GM19324 (cell line): Measurements from ENCODE around the gene OPN5.
"Not testable (repeated sequence)": the region's sequence is repeated elsewhere in the genome, so short reads cannot be mapped to it uniquely, and the experiment has no call there.

Experiments used
- ATAC-seq: cut with Tn5 transposase; IDR thresholded peaks from one replicate; pipeline ENCODE4 v1.9.1; 2021; ENCODE audit warnings: mild to moderate bottlenecking, moderate library complexity; ENCODE audit not compliant: unreplicated experiment, low FRiP score

Gene OPN5

GRCh38 chr6:47781732-47782131 lies at the start of gene OPN5:
OPN5 (plus strand) TSS chr6:47782032; CDS start chr6:47782067, 35 bp downstream.
- no peak for ATAC-seq

GRCh38 chr6:47733879-47734558 lies 47.8 kb upstream of the OPN5 start:
- no peak for ATAC-seq

GRCh38 chr6:47734831-47735481 lies 46.9 kb upstream of the OPN5 start:
- no peak for ATAC-seq

GRCh38 chr6:47736083-47736700 lies 45.6 kb upstream of the OPN5 start:
- no peak for ATAC-seq

GRCh38 chr6:47737406-47737805 lies 44.4 kb upstream of the OPN5 start:
- ATAC-seq, result no peak

GRCh38 chr6:47740714-47741113 lies 41.1 kb upstream of the OPN5 start:
- ATAC-seq, result no peak

- no peak for ATAC-seq
These were observed 40.0 kb upstream of the OPN5 start for GRCh38 chr6:47741807-47742206.

- no peak for ATAC-seq
These were observed 38.1 kb upstream of the OPN5 start for GRCh38 chr6:47743744-47744143.

- not testable (repeated sequence) for ATAC-seq
These were observed 36.6 kb upstream of the OPN5 start for GRCh38 chr6:47745269-47745668.

- ATAC-seq, result no peak
These were observed 32.1 kb upstream of the OPN5 start for GRCh38 chr6:47749757-47750156.

GRCh38 chr6:47752801-47753200 lies 29.0 kb upstream of the OPN5 start:
- ATAC-seq, result no peak

- no peak for ATAC-seq
These were observed 22.5 kb upstream of the OPN5 start for GRCh38 chr6:47759364-47759763.

GRCh38 chr6:47762502-47762901 lies 19.3 kb upstream of the OPN5 start:
- ATAC-seq, result no peak

GRCh38 chr6:47766445-47766844 lies 15.4 kb upstream of the OPN5 start:
- no peak for ATAC-seq

- no peak for ATAC-seq
These were observed 14.7 kb upstream of the OPN5 start for GRCh38 chr6:47767102-47767501.

- ATAC-seq, result no peak
These were observed 11.8 kb upstream of the OPN5 start for GRCh38 chr6:47769982-47770381.

GRCh38 chr6:47772359-47772758 lies 9.5 kb upstream of the OPN5 start:
- ATAC-seq, result no peak

- no peak for ATAC-seq
These were observed 8.8 kb upstream of the OPN5 start for GRCh38 chr6:47773005-47773404.

GRCh38 chr6:47780510-47781356 lies 1.1 kb upstream of the OPN5 start:
- ATAC-seq, result peak; percentile 91

GRCh38 chr6:47785182-47785581 lies 3.4 kb downstream of the OPN5 start:
- no peak for ATAC-seq
